HepG2 (cell line): ENCODE results near the gene MYH7B. TPM values are rescaled to one million over a fixed set of nuclear protein-coding genes. Genes with fewer than 3 reads are reported as not detected.

Experiments used
- ARNTL ChIP-seq: sonication (generic); formaldehyde crosslinking; IDR thresholded peaks from 2 replicates; pipeline ENCODE4 v1.4.0; 2020; ENCODE audit warnings: mild to moderate bottlenecking, missing genetic modification reagents
- CHCHD3 ChIP-seq: sonication (generic); formaldehyde crosslinking; IDR thresholded peaks from 2 replicates; pipeline ENCODE4 v1.8.0; 2022; ENCODE audit warnings: mild to moderate bottlenecking, missing genetic modification reagents, moderate library complexity
- CHD2 ChIP-seq: IDR thresholded peaks from 2 replicates; pipeline ENCODE4 v1.6.1; 2011; ENCODE audit warnings: low read depth, low read length, improper control_type of control experiment
- FOXK1 ChIP-seq: sonication (generic); formaldehyde crosslinking; IDR thresholded peaks from 2 replicates; pipeline ENCODE4 v1.4.0; 2020; ENCODE audit warnings: low read depth, missing genetic modification reagents, borderline replicate concordance
- HDAC6 ChIP-seq: fragments of 200-600 bp; sonication (generic); IDR thresholded peaks from 2 replicates; pipeline ENCODE4 v1.7.0; 2017; ENCODE audit warnings: mild to moderate bottlenecking, antibody characterized with exemption, low read length, low read depth
- KLF11 ChIP-seq: IDR thresholded peaks from 2 replicates; pipeline ENCODE4 v1.6.1; 2016; ENCODE audit warnings: missing compliant biosample characterization
- MXD4 ChIP-seq: IDR thresholded peaks from 2 replicates; pipeline ENCODE4 v1.6.1; 2016; ENCODE audit warnings: mild to moderate bottlenecking, missing biosample characterization, missing genetic modification reagents
- NR2C2 ChIP-seq: sonication (generic); formaldehyde crosslinking; IDR thresholded peaks from 2 replicates; pipeline ENCODE4 v1.4.0; 2020; ENCODE audit warnings: missing genetic modification reagents, mild to moderate bottlenecking, moderate library complexity, borderline replicate concordance
- NRL ChIP-seq: sonication (generic); formaldehyde crosslinking; IDR thresholded peaks from 2 replicates; pipeline ENCODE4 v1.5.0; 2020; ENCODE audit warnings: missing genetic modification reagents, mild to moderate bottlenecking, moderate library complexity, borderline replicate concordance
- PPARG ChIP-seq: conservative IDR thresholded peaks from 2 replicates; pipeline ENCODE4 v1.6.1; 2016; ENCODE audit warnings: missing biosample characterization, missing genetic modification reagents
- RBM22 ChIP-seq: fragments of 200-400 bp; formaldehyde crosslinking; optimal IDR thresholded peaks from 2 replicates; pipeline ENCODE3; 2017; ENCODE audit warnings: mild to moderate bottlenecking, low read length, moderate library complexity
- SALL1 ChIP-seq: sonication (generic); formaldehyde crosslinking; IDR thresholded peaks from 2 replicates; pipeline ENCODE4 v1.8.0; 2022; ENCODE audit warnings: mild to moderate bottlenecking, missing genetic modification reagents
- TEAD2 ChIP-seq: sonication (generic); formaldehyde crosslinking; IDR thresholded peaks from 2 replicates; pipeline ENCODE4 v1.9.0; 2021; ENCODE audit warnings: missing genetic modification reagents
- XRCC5 ChIP-seq: fragments of 200-400 bp; formaldehyde crosslinking; optimal IDR thresholded peaks from 2 replicates; pipeline ENCODE3; 2017; ENCODE audit warnings: mild to moderate bottlenecking, low read length
- ZBTB8A ChIP-seq: sonication (generic); formaldehyde crosslinking; IDR thresholded peaks from 2 replicates; pipeline ENCODE4 v1.4.0; 2020; ENCODE audit warnings: mild to moderate bottlenecking, low read depth, missing genetic modification reagents, borderline replicate concordance
- ZKSCAN5 ChIP-seq: sonication (generic); formaldehyde crosslinking; IDR thresholded peaks from 2 replicates; pipeline ENCODE4 v1.5.1; 2020; ENCODE audit warnings: mild to moderate bottlenecking, missing genetic modification reagents
- ZNF24 ChIP-seq: fragments of 450-650 bp; IDR thresholded peaks from 2 replicates; pipeline ENCODE4 v1.6.1; 2017; ENCODE audit warnings: antibody characterized with exemption, mild to moderate bottlenecking
- ZNF280D ChIP-seq: sonication (generic); formaldehyde crosslinking; IDR thresholded peaks from 2 replicates; pipeline ENCODE4 v1.5.1; 2020; ENCODE audit warnings: mild to moderate bottlenecking, missing genetic modification reagents
- ZNF549 ChIP-seq: sonication (generic); formaldehyde crosslinking; IDR thresholded peaks from 2 replicates; pipeline ENCODE4 v1.5.0; 2020; ENCODE audit warnings: missing genetic modification reagents
- ZNF709 ChIP-seq: sonication (generic); formaldehyde crosslinking; IDR thresholded peaks from 2 replicates; pipeline ENCODE4 v1.5.0; 2020; ENCODE audit warnings: mild to moderate bottlenecking, missing genetic modification reagents
- ZSCAN9 ChIP-seq: IDR thresholded peaks from 2 replicates; pipeline ENCODE4 v1.6.1; 2016; ENCODE audit warnings: borderline replicate concordance
- polyA plus RNA-seq, 8 experiments: library from polyadenylated mRNA; depleted of rRNA in 3 of 8; stranded (reverse) in 7 of 8; unstranded in 1 of 8; fragments of >200 nt; fragmentation: Illumina TruSeq in 4 of 8; extraction: Trizol in 4 of 8; gene quantifications; 2 replicates each; pipeline versions ENCODE4 v1.2.1 to v1.2.3, GENCODE V29; 2011 to 2016; ENCODE audit warnings: low read depth in 4 of 8, missing spikeins in 1 of 8, mixed read lengths in 1 of 8; ENCODE audit not compliant: insufficient read depth in 1 of 8
- total RNA-seq, 5 experiments: library from RNA; depleted of rRNA; stranded (reverse); fragments of >200 nt; fragmentation: Illumina TruSeq; extraction: Trizol; gene quantifications; 2 replicates each; pipeline ENCODE4 v1.2.3, GENCODE V29; 2016; ENCODE audit warnings: low read depth in 1 of 5
- TF ChIP-seq, protein P1 (sequence below): sonication (generic); formaldehyde crosslinking; IDR thresholded peaks from 2 replicates; pipeline ENCODE4 v1.4.0; 2020; ENCODE audit warnings: missing genetic modification reagents
- TF ChIP-seq, protein P2 (sequence below): sonication (generic); formaldehyde crosslinking; IDR thresholded peaks from 2 replicates; pipeline ENCODE4 v1.8.1; 2023; ENCODE audit warnings: mild to moderate bottlenecking, missing genetic modification reagents, borderline replicate concordance
- TF ChIP-seq, protein P3 (sequence below): sonication (generic); formaldehyde crosslinking; IDR thresholded peaks from 2 replicates; pipeline ENCODE4 v1.8.1; 2023; ENCODE audit warnings: mild to moderate bottlenecking, missing genetic modification reagents
- TF ChIP-seq, protein P4 (sequence below): sonication (generic); formaldehyde crosslinking; IDR thresholded peaks from 2 replicates; pipeline ENCODE4 v1.9.0; 2022; ENCODE audit warnings: low read depth, missing genetic modification reagents

The MYH7B gene
- total and polyA plus RNA-seq, 2 of the 13 experiments (the other 11 are each of a cell fraction or from before 2014, with no cell fraction given) = 0.05 to 0.20 TPM

GRCh38 chr20:34994509-34995131 lies 39.0 kb downstream of the MYH7B start (continued):
- TF ChIP-seq NR2C2 (CRISPR knock-in tag) (no peak), RBM22 (peak; percentile 16), ZKSCAN5 (no peak), ARNTL (CRISPR knock-in tag) (peak; percentile 83), ZNF24 (no peak), CHCHD3 (CRISPR knock-in tag) (no peak), HDAC6 (no peak), NRL (0 out of 2 replicates have a peak, but pooled peaks have one; percentile 6), ZSCAN9 (CRISPR knock-in tag) (no peak), FOXK1 (0 out of 2 replicates have a peak, but pooled peaks have one; percentile 20), MXD4 (CRISPR knock-in tag) (peak; percentile 81), ZNF280D (CRISPR knock-in tag) (0 out of 2 replicates have a peak, but pooled peaks have one; percentile 42), ZBTB8A (CRISPR knock-in tag) (no peak), ZNF709 (CRISPR knock-in tag) (no peak), SALL1 (CRISPR knock-in tag) (peak; percentile 73), XRCC5 (no peak), CHD2 (no peak), TEAD2 (CRISPR knock-in tag) (no peak), PPARG (CRISPR knock-in tag) (no peak), KLF11 (CRISPR knock-in tag) (no peak), ZNF549 (no peak)
- TF ChIP-seq, protein P1, sequence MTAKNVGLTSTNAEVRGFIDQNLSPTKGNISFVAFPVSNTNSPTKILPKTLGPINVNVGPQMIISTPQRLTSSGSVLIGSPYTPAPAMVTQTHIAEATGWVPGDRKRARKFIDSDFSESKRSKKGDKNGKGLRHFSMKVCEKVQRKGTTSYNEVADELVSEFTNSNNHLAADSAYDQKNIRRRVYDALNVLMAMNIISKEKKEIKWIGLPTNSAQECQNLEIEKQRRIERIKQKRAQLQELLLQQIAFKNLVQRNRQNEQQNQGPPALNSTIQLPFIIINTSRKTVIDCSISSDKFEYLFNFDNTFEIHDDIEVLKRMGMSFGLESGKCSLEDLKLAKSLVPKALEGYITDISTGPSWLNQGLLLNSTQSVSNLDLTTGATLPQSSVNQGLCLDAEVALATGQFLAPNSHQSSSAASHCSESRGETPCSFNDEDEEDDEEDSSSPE = peak; percentile 60
- TF ChIP-seq, protein P2, sequence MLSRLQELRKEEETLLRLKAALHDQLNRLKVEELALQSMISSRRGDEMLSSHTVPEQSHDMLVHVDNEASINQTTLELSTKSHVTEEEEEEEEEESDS (CRISPR knock-in tag) = no peak
- TF ChIP-seq, protein P3, sequence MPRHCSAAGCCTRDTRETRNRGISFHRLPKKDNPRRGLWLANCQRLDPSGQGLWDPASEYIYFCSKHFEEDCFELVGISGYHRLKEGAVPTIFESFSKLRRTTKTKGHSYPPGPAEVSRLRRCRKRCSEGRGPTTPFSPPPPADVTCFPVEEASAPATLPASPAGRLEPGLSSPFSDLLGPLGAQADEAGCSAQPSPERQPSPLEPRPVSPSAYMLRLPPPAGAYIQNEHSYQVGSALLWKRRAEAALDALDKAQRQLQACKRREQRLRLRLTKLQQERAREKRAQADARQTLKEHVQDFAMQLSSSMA (CRISPR knock-in tag) = peak; percentile 86; the same call in 1 of the 2 replicates
- TF ChIP-seq, protein P4, sequence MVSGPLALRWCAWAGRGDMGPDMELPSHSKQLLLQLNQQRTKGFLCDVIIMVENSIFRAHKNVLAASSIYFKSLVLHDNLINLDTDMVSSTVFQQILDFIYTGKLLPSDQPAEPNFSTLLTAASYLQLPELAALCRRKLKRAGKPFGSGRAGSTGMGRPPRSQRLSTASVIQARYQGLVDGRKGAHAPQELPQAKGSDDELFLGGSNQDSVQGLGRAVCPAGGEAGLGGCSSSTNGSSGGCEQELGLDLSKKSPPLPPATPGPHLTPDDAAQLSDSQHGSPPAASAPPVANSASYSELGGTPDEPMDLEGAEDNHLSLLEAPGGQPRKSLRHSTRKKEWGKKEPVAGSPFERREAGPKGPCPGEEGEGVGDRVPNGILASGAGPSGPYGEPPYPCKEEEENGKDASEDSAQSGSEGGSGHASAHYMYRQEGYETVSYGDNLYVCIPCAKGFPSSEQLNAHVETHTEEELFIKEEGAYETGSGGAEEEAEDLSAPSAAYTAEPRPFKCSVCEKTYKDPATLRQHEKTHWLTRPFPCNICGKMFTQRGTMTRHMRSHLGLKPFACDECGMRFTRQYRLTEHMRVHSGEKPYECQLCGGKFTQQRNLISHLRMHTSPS (CRISPR knock-in tag) = peak; percentile 95; the same call in 1 of the 2 replicates
